Activated CD8-positive, alpha-beta memory T cell treated with anti-CD3 and anti-CD28 coated beads for 36 hours (primary cell): ENCODE results near the gene MARK3. TPM values are rescaled to one million over a fixed set of nuclear protein-coding genes. Genes with fewer than 3 reads are reported as not detected.

ENCODE experiments used
- CTCF ChIA-PET: fragments of 350-600 bp; sonication (Branson Sonifier 250); formaldehyde crosslinking; loops from one replicate; lab custom pipeline; 2021; ENCODE audit warnings: antibody characterized with exemption; lab: Charles Lee
- POLR2A ChIA-PET: fragments of 350-600 bp; sonication (Branson Sonifier 250); formaldehyde crosslinking; loops from one replicate; lab custom pipeline; 2021; ENCODE audit warnings: antibody characterized with exemption; lab: Charles Lee
- total RNA-seq, 2 experiments: library from RNA; stranded (reverse); gene quantifications; one replicate each; pipeline ENCODE4 v1.2.3, GENCODE V29; 2021

MARK3 gene
- total RNA-seq, 2 experiments from 2014 or later: 81.7 to 83.4 TPM

- CTCF ChIA-PET: no interaction called here
- POLR2A ChIA-PET: interaction anchor here (0.6 kb wide), 1 partner anchor 46 kb away, joined by 3 read pairs; no protein-coding TSS in a partner anchor
Observed at GRCh38 chr14:103388664-103389063, 3.4 kb downstream of the MARK3 start.

- ChIA-PET CTCF (interaction anchor here (0.9 to 2.9 kb wide), 7 partner anchors 9 to 286 kb away, joined by 3 to 12 read pairs (median 7); partner anchors contain the start of gene EIF5), POLR2A (interaction anchor here (1.2 kb wide), 1 partner anchor 57 kb away, joined by 4 read pairs; the partner anchor contains the start of gene EIF5)
Observed at GRCh38 chr14:103390605-103391004, 5.4 kb downstream of the MARK3 start.

GRCh38 chr14:103391048-103391447, 5.8 kb downstream of the MARK3 start:
- CTCF ChIA-PET: interaction anchor here (0.9 to 2.9 kb wide), 7 partner anchors 9 to 286 kb away, joined by 3 to 12 read pairs (median 7); partner anchors contain the start of gene EIF5

GRCh38 chr14:103392106-103392505, 6.9 kb downstream of the MARK3 start:
- ChIA-PET CTCF (interaction anchor here (1.7 to 2.9 kb wide), 3 partner anchors 10 to 17 kb away, joined by 5 to 12 read pairs (median 7); no protein-coding TSS in a partner anchor), POLR2A (interaction anchor here (0.6 kb wide), 1 partner anchor 52 kb away, joined by 4 read pairs; no protein-coding TSS in a partner anchor)

More at GRCh38 chr14:103391048-103391447, 5.8 kb downstream of the MARK3 start:
- POLR2A ChIA-PET: interaction anchor here (0.8 to 1.2 kb wide), 2 partner anchors 11 to 57 kb away, joined by 3 to 4 read pairs; partner anchors contain the start of gene EIF5

GRCh38 chr14:103392572-103392971, 7.4 kb downstream of the MARK3 start:
- ChIA-PET CTCF (interaction anchor here (1.7 to 2.9 kb wide), 2 partner anchors 11 to 13 kb away, joined by 5 to 12 read pairs; no protein-coding TSS in a partner anchor), POLR2A (interaction anchor here (0.6 kb wide), 1 partner anchor 53 kb away, joined by 4 read pairs; no protein-coding TSS in a partner anchor)

- POLR2A ChIA-PET: interaction anchor here (0.6 kb wide), 1 partner anchor 56 kb away, joined by 5 read pairs; no protein-coding TSS in a partner anchor
Observed at GRCh38 chr14:103393070-103393469, 7.9 kb downstream of the MARK3 start.

GRCh38 chr14:103393676-103394626, 8.7 kb downstream of the MARK3 start:
- POLR2A ChIA-PET: interaction anchor here (0.6 kb wide), 1 partner anchor 57 kb away, joined by 5 read pairs; no protein-coding TSS in a partner anchor
- CTCF ChIA-PET: interaction anchor here (1.6 to 1.7 kb wide), 2 partner anchors 11 to 24 kb away, joined by 5 to 6 read pairs; no protein-coding TSS in a partner anchor

More at GRCh38 chr14:103393070-103393469, 7.9 kb downstream of the MARK3 start:
- CTCF ChIA-PET: interaction anchor here (1.6 to 2.9 kb wide), 3 partner anchors 11 to 25 kb away, joined by 5 to 12 read pairs (median 6); no protein-coding TSS in a partner anchor

GRCh38 chr14:103395244-103395643, 10.0 kb downstream of the MARK3 start:
- CTCF ChIA-PET: no interaction called here

GRCh38 chr14:103396463-103396862, 11.2 kb downstream of the MARK3 start:
- ChIA-PET CTCF (no interaction called here), POLR2A (no interaction called here)

More at GRCh38 chr14:103395244-103395643, 10.0 kb downstream of the MARK3 start:
- POLR2A ChIA-PET: no interaction called here

GRCh38 chr14:103398427-103399195, 13.4 kb downstream of the MARK3 start:
- ChIA-PET POLR2A (no interaction called here), CTCF (interaction anchor here (1.3 kb wide), 1 partner anchor 17 kb away, joined by 3 read pairs; no protein-coding TSS in a partner anchor)

GRCh38 chr14:103400537-103400936, 15.3 kb downstream of the MARK3 start:
- ChIA-PET CTCF (no interaction called here), POLR2A (no interaction called here)

- CTCF ChIA-PET: interaction anchor here (0.6 to 0.9 kb wide), 2 partner anchors 31 to 520 kb away, joined by 4 read pairs; no protein-coding TSS in a partner anchor
Observed at GRCh38 chr14:103401223-103402214, 16.3 kb downstream of the MARK3 start.

GRCh38 chr14:103402695-103403094, 17.5 kb downstream of the MARK3 start:
- CTCF ChIA-PET: interaction anchor here (0.9 kb wide), 1 partner anchor 521 kb away, joined by 4 read pairs; no protein-coding TSS in a partner anchor
- POLR2A ChIA-PET: no interaction called here

More at GRCh38 chr14:103401223-103402214, 16.3 kb downstream of the MARK3 start:
- POLR2A ChIA-PET: interaction anchor here (0.7 kb wide), 1 partner anchor 10 kb away, joined by 3 read pairs; no protein-coding TSS in a partner anchor

GRCh38 chr14:103404032-103404918, 19.1 kb downstream of the MARK3 start:
- CTCF ChIA-PET: interaction anchor here (1.2 to 1.9 kb wide), 4 partner anchors 11 to 115 kb away, joined by 3 to 5 read pairs (median 4); no protein-coding TSS in a partner anchor

GRCh38 chr14:103404920-103405319, 19.7 kb downstream of the MARK3 start:
- ChIA-PET CTCF (interaction anchor here (1.4 to 1.9 kb wide), 2 partner anchors 11 to 12 kb away, joined by 4 to 5 read pairs; no protein-coding TSS in a partner anchor), POLR2A (no interaction called here)

More at GRCh38 chr14:103404032-103404918, 19.1 kb downstream of the MARK3 start:
- POLR2A ChIA-PET: no interaction called here
